CD4-positive, alpha-beta T cell treated with Interleukin-1 beta for 1 hour (primary cell): Measurements from ENCODE around the gene ACVR1C.

Experiments
- DNase-seq, 2 donors: peaks; one replicate each; pipeline ENCODE4 v3.0.0-alpha.2; 2020 to 2022

The ACVR1C gene

GRCh38 chr2:157492189-157492773 lies 136.4 kb downstream of the ACVR1C start:
- DNase-seq, result peak; percentile 75 to 78

DNA sequence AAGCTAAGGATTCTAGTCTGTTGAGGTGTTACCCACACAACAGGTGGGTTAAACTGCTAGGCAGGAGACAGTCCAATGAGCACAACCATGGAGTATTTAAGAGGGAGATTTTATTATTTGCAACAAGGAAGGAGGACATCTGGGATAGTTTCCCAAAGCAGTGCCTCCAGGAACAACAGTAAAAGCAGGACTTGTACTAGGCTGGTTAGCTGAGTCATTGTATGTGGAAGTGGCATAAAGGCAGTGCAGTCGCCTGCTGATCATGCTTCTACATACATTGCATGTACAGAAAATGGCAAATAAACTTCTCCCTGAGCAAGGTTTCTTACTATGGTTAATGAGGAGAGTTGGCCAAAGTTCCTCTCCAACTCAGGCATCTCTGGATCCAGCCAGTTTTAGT lies 138.7 kb downstream of the ACVR1C start:
- no peak for DNase-seq

GRCh38 chr2:157488877-157489276 lies 139.8 kb downstream of the ACVR1C start:
- DNase-seq, result no peak

DNA sequence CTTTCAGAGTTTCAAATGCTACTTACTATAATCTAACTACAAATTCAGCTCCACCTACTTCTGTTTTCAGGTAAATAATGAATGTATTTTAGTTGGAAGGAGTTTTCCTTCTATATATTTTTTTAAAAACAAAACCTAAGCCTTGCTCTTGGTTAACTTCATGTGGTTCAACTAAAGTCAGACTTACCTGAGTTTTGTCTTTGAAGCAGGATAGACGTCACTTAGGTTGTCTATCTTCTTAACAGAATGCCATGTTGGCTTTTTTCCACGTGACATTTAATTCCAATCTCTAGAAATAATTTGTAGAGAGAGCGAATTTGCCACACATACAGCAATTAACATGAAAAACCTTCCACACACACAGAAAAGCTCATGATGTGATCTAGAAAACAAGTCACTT lies 140.9 kb downstream of the ACVR1C start:
- no peak for DNase-seq

DNA sequence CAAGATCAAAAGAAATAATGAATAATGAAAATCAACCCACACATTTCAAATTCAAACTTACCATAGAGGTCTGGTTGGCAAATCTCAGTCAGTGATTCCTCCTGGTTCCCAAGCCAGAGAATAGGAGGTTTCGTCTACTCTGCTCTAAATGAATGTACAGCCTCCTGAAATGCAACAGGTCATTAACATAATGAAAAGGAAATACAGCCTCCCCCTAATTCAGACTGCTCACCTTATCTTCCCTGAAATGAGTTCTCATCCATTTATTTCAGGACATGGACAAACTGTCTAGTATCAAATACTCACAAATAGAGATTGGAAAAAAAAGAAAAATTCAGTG lies 141.4 kb downstream of the ACVR1C start:
- no peak for DNase-seq

- DNase-seq, result no peak
Measured at GRCh38 chr2:157486596-157487270, 141.9 kb downstream of the ACVR1C start.

DNA sequence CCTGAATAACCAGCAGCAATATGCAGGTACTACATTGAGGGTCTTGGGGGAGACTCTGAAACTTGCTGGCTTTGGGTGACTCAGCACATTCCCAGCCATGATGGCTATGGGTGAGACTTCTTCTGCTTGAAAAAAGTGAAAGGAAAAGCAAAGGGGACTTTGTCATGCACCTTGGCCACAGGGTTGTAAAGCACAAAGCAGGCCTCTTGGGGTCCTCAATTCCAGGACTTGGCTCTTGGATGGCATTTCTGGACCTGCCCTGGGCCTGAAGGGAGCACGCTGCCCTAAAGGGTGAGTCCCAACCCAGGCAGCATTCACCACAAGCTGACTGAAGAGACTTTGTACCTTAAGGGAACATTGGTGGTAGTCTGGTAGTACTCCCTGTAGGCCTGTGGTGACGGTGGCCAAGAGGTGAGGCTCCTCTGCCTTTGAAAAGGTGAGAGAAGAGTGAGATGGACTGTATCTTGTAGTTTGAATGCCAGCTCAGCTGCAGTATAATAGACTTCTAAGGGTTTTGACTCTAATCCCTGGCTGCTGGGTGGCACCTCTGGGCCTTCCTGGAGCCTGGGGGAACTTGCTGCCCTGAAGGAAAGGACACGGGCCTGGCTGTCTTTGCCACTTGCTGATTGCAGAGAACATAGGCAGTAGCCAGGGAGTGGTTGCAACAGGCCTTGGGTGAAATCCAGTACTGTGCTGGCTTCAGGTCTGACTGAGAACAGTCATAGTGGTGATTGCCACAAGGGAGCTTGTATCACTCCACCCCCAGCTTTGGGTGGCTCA lies 148.3 kb downstream of the ACVR1C start:
- DNase-seq, result no peak

- DNase-seq, result no peak
Measured at GRCh38 chr2:157479081-157480027, 149.3 kb downstream of the ACVR1C start.

DNA sequence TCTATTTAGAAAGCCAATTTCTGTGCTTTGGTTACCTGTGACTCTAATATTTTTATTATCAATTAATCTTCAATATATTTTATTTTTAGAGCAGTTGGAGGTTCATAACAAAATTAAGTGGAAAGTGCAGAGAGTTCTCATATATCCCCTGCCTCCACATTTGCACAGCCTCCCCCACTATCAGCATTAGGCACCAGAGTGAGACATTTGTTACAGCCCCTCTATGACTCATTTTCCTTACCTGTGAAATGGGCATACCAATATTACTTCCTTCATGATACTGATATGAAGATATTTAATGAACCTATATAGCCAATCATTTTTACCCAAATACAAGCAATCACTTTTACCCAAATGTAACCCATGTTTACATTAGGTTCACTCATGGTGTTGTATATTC lies 150.7 kb downstream of the ACVR1C start:
- DNase-seq, result no peak

DNA sequence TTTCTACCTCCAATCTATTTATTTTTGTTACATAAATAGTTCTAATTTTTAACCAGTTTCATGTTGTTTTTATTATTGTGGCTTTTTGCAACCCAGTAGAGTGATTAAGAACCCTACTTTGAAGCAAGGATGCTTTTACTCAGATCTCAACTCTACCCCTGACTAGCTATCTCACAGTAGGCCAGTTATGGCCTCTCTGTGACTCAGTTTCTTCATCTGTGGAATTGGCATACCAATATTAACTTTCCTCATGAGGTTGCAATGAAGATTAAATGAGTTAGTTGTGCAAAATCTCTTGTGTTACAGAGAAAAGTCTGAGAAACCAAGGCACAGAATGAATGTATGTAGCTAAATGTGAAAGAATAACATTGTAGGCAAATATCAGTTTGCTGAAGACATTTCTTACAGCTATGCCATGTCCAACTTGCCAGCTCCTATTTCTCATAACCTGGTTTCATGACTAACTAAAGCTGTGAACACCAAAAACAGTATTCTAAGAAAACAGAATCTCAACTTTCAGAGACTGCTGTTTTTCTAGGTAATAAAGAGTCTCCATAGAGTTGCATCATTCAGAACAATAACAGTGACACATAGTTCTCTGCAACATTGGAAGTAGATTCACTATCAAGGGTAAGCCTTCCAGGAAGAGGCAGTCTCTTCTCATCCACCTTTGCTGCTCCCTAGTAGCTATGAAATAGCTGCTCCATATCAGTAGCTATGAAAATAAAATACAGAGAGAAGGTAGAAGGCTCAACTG lies 151.5 kb downstream of the ACVR1C start:
- no peak for DNase-seq
